Stomach (tissue), 4 donors: Measurements from ENCODE around the gene CNTN1.

ENCODE experiments used
- CTCF ChIP-seq, 7 experiments: fragments of 450-650 bp in 4 of 7; fragments of 200-600 bp in 3 of 7; sonication (generic) in 3 of 7; IDR thresholded peaks; one replicate each; pipeline ENCODE4 v1.5.1; 2016 to 2019; ENCODE audit warnings: antibody characterized with exemption in 7 of 7, control low read depth in 2 of 7, mild to moderate bottlenecking in 1 of 7
- POLR2A ChIP-seq, 4 donors: fragments of 450-650 bp; IDR thresholded peaks; one replicate each; pipeline ENCODE4 v1.6.1; 2016; ENCODE audit warnings: antibody characterized with exemption in 4 of 4, control low read depth in 2 of 4, mild to moderate bottlenecking in 1 of 4, moderate library complexity in 1 of 4

- no peak for TF ChIP-seq POLR2A (IDR thresholded peaks at IDR 0.05)
- no peak for TF ChIP-seq CTCF (IDR thresholded peaks at IDR 0.05)
Observed at GRCh38 chr12:40727774-40728483, 35.7 kb downstream of the CNTN1 start.
